Cerebellar nuclear complex (tissue), 1 donor: ENCODE measurements around the gene AATK.

ENCODE experiments used
- DNase-seq, 2 experiments: peaks; one replicate each; lab custom pipeline; 2025; lab: John Stamatoyannopoulos, UW

Gene AATK

GRCh38 chr17:81144423-81144781, 21.6 kb downstream of the AATK start:
- DNase-seq = no peak

DNA sequence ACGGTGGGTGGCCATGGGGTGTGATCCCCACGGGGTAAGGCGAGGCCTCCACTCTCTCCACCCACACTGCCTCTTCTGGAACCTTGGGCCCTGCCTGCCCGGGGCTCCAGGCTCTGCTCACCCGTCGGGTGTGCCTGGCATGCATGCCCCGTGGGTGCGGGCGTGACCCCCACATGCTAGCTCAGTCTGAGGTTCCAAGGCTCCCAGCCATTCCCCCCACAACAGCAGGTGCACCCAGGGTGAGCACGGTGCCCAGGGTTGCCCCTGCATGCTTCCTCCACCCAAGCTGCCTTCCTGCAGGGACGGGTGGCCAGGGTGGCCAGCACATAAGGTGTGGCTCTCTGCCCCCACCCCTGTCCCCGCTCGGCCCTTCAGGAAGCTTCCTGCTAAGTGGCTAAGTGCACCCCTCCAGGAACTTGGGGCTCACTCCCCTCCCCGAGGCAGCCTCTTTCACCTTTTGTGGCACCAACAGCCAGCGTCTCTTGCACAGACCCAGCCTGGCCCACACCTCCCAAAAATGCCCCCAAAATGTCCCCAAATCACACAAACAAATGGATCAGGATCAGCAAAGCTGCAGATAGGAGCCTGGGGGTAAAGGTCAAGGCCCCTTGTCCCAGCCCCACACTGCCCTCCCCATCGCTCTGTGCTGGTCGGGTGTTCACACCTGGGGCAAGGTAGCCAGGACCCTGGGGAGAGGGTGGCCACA, 22.2 kb downstream of the AATK start:
- DNase-seq = no peak

- DNase-seq = no peak
Observed at GRCh38 chr17:81143200-81143527, 22.9 kb downstream of the AATK start.

GRCh38 chr17:81142301-81143199, 23.5 kb downstream of the AATK start:
- DNase-seq = peak in 1 of 2 experiments; percentile 45

- no peak for DNase-seq
Observed at GRCh38 chr17:81140695-81141094, 25.3 kb downstream of the AATK start.

DNA sequence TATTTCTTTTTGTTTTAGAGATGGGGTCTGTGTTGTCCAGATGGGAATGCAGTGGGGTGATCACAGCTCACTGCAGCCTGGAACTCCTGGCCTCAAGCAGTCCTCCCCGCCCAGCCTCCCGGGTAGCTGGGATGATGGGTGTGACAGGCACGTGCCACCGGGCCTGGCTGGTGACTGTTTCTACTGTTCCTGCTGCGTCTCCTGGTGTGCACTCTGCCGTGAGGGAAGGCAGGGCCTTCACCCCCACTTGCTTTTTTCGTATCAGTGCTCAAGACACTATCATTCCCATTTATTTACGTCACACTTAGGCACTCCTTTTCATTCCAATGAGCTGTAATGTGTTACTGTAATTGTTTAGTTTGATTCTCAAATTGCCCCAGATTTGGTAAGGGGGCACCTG, 26.0 kb downstream of the AATK start:
- DNase-seq = no peak

GRCh38 chr17:81139428-81139827, 26.6 kb downstream of the AATK start:
- DNase-seq = no peak

DNA sequence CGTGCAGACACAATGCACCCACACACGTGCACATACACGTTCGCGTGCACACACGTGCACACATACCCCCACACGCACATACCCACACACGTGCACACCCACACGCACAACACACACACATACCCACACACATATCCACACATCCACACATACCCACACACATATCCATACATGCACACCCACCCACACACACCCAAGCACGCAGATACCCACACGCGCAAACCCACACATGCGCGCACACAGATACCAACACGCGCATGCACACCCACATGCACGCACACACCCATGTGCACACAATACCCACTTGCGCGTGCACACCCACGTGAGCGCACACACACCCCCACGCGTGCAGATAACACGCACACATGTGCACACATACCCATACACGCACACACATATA, 27.5 kb downstream of the AATK start:
- DNase-seq = no peak

DNA sequence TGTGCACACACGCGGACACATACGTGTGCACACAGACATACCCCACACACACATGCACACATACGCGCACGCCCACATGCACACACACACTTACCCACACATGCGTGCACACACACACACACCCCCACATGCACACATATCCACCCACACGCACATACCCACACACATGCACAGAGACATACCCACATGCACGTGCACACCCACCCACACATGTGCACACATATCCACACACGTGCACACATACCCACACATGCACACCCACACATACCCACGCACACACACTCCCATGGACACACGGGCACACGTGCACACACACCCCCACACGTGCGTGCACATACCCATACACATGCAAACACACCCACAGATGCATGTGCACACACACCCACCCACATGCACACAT, 27.9 kb downstream of the AATK start:
- DNase-seq = no peak

GRCh38 chr17:81137248-81137647, 28.8 kb downstream of the AATK start:
- DNase-seq = no peak

GRCh38 chr17:81136366-81136765, 29.7 kb downstream of the AATK start:
- DNase-seq = no peak

GRCh38 chr17:81135505-81136278, 30.3 kb downstream of the AATK start:
- peak; percentile 15 to 48 for DNase-seq

- DNase-seq = no peak
Observed at GRCh38 chr17:81134064-81134781, 31.8 kb downstream of the AATK start.

DNA sequence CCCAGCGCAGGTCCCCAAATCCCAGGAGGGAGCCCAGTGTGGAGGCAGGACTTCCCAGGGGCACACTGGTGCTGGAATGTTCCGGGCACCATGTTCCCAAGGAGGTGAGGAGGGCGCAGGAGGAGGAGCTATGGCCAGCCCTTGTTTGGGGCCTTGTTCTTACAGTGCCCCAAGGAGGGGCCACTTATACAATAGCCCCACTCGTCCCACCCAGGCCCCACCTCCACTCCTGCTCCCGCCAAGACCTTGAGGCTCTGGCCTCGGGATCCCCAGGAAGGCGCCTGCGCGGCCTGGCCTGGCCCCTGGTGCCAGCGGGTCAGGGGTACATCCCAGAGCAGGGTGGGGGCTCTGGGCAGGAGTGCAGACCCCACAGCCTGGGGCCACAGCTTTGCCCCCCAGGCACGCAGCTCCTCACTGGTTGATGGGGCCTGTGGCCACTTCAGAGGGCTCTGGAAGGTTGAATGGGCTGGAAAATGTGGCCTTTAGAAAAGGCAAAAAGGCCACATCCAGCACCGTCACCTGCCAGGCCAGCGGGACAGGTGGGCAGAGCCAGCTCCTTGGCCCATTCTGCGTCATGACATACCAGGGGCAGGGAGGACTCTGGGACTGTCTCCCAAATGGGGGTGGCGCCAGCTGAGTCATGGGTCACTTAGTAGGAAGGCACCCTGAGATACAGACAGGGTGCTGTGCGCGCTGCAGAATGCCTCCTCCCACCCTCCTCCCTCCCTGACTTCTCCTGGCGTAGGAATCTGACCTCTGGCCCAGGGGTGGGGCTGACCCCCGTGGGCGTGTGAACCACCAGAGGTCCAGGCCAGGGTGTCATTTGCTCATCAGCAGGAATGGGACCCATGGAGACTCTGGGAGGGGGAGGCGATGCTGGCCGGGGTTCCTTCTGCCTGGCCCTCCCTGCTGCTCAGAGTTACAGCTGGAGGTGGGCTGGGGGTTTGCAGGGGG, 33.0 kb downstream of the AATK start:
- DNase-seq = no peak

DNA sequence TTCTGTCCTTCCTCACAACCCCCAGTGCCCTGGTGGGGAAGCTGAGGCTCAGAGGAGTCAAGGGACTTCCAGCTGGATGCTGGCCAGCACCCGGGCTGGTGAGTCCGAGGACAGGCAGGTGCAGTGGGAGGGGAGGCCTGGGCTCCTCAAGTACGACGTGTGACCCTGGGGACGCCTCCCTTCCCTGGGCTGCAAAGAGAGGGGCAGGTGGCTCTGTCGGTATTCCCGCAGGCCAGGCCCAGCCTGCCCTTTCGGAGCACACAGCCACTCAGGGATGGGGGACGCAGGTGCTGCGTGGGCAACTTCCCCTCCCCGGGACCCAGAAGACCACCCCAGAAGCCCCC, 33.9 kb downstream of the AATK start:
- no peak for DNase-seq

DNA sequence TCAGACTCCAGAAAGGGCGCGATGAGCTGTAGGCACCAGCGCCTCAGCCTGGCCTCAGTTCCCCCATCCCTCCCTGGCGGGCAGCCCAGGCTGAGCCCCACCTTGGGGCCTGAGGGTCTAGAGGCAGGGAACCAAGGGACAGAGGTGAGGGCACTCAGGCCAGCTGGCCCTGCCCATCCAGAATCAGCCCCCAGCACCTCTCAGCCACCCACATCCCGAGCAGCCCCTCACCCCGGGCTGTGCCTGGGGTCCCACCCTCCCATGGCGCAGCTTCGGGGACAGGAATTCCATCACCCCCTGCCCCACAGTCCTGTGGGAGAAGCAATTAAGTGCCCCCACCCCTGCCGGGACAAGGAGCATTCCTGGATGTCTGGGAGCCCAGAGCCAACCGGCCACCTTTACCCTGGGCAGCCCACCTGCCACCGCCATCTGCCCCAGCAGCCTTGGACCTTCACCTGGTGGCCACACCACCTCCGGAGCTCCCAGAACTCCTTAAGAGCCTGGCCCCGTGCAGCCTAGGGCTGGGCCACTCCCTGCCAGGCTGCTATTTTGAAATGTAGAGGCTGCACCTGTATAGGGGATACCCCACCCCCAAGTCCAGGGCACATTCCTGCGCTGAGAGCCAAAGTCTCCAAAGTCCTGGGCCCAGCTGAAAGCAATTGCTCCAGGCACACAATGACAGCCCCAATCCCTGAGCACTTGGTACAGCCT, 34.4 kb downstream of the AATK start:
- no peak for DNase-seq

GRCh38 chr17:81130385-81131361, 35.3 kb downstream of the AATK start:
- DNase-seq = no peak

DNA sequence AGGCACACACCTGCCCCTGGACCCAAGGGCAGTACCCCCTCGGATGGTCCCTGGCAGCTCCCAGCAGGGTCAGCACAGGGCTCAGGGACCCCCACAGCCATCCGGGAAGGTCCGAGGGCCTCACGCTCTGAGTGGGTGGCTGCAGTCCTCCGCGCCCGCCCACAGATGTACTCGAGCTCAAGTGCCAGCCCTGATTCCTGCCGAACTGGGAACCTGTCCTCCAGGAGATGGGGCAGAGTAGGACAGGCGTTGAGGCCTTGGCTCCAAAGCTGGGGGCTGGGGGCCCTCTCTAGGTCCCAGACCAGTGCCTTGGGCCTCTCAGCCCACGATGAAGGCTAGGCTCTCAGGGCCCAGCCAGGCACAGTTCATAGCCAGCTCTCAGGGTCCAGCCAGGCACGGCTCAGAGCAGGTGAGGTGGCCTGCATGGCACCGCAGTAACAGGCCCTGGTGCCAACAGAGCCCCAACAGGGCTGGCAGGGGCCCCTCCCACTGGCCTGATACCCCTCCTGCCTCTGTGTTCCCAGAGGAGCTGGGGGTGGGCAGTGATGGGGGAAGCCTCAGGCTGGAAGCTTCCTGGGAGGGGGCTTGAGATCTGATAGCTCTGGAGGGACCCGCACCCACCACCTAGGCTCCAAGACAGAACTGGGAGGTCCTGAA, 36.2 kb downstream of the AATK start:
- DNase-seq = no peak

GRCh38 chr17:81129289-81129688, 36.7 kb downstream of the AATK start:
- no peak for DNase-seq
